Ovary (tissue), 9 donors: Measurements from ENCODE around the gene OR8B12. TPM values are rescaled to one million over a fixed set of nuclear protein-coding genes. Genes with fewer than 3 reads are reported as not detected.

ENCODE experiments used
- DNase-seq, 5 donors: peaks; one replicate each; pipeline ENCODE4 v3.0.0-alpha.2; 2019 to 2020
- H3K27ac ChIP-seq, 2 donors: fragments of 200-600 bp; one replicate each; pipeline versions ENCODE4 v1.5.1 to v1.8.0; 2019 to 2022
- H3K27me3 ChIP-seq: fragments of 200-600 bp; one replicate; pipeline ENCODE4 v1.8.0; 2022
- H3K36me3 ChIP-seq: fragments of 200-600 bp; sonication (generic); one replicate; pipeline ENCODE4 v1.5.1; 2019
- H3K4me1 ChIP-seq: one replicate; pipeline ENCODE4 v1.8.1; 2013; ENCODE audit warnings: mild to moderate bottlenecking, moderate library complexity; ENCODE audit not compliant: insufficient read depth
- H3K4me3 ChIP-seq: fragments of 200-600 bp; sonication (generic); one replicate; pipeline ENCODE4 v1.5.1; 2017
- H3K9me3 ChIP-seq, 2 donors: fragments of 200-600 bp in 1 of 2; sonication (generic) in 1 of 2; one replicate each; pipeline versions ENCODE4 v1.5.1 to v1.8.1; 2013 to 2019; ENCODE audit warnings: mild to moderate bottlenecking in 1 of 2, moderate library complexity in 1 of 2
- EP300 ChIP-seq: sonication (generic); formaldehyde crosslinking; IDR thresholded peaks from one replicate; pipeline ENCODE4 v1.6.1; 2017; ENCODE audit warnings: antibody characterized with exemption
- POLR2A ChIP-seq: fragments of 450-650 bp; IDR thresholded peaks from one replicate; pipeline ENCODE4 v1.6.1; 2017; ENCODE audit warnings: antibody characterized with exemption, mild to moderate bottlenecking, moderate library complexity
- WGBS, 3 donors: extraction: QIAGEN DNeasy Blood & Tissue Kit in 1 of 3; methylation state at CpG; one replicate each; pipeline versions ENCODE4 v1.1.5 to v1.1.7; 2013 to 2017; 5-methylcytosine and 5-hydroxymethylcytosine counted together
- intact Hi-C, 4 donors: fragments of 100-400 bp; cut with DNase I; formaldehyde crosslinking; loops; one replicate each; pipeline versions ENCODE4 v1.11.0 to v1.15.1; 2022 to 2023
- polyA plus RNA-seq, 2 donors: library from polyadenylated mRNA; stranded (reverse); fragments of 200-250 nt in 1 of 2; fragments of 350-450 nt in 1 of 2; fragmentation: Illumina TruSeq in 1 of 2; extraction: RNeasy Lipid Tissue Mini Kit (QIAGEN cat#74804) in 1 of 2; gene quantifications; one replicate each; pipeline ENCODE4 v1.2.3, GENCODE V29; 2013 to 2014
- total RNA-seq, 7 donors: library from RNA; depleted of rRNA in 2 of 7; stranded (reverse); fragments of >200 nt in 2 of 7; fragmentation: NEBNext Ultra II Directional in 3 of 7; extraction: Animal tissue kit (Norgen Biotek cat#: 25700) in 3 of 7; gene quantifications; one replicate each; pipeline versions ENCODE4 v1.1.0 to v1.2.4, GENCODE V29; 2016 to 2023
- TF ChIP-seq, protein P1 (sequence below), 3 donors: fragments of 450-650 bp in 2 of 3; fragments of 200-600 bp in 1 of 3; IDR thresholded peaks; one replicate each; pipeline versions ENCODE4 v1.5.1 to v1.8.0; 2016 to 2022; ENCODE audit warnings: antibody characterized with exemption in 3 of 3, mild to moderate bottlenecking in 1 of 3
- donor health status: DM: no; HTN: no; CAD: no; lungs with moderate emphysema.
- donor health status: DM: no; HTN: no; CAD: no.
- donor health status: Bipolar disorder and iron deficiency.
- donor health status: DM: yes; HTN: yes; CAD: no.
- donor health status: DM: no; HTN: no; CAD: no.
- donor health status: DM: yes; HTN: yes; CAD: no.

Gene OR8B12
- total and polyA plus RNA-seq, 9 donors, result not detected

DNA sequence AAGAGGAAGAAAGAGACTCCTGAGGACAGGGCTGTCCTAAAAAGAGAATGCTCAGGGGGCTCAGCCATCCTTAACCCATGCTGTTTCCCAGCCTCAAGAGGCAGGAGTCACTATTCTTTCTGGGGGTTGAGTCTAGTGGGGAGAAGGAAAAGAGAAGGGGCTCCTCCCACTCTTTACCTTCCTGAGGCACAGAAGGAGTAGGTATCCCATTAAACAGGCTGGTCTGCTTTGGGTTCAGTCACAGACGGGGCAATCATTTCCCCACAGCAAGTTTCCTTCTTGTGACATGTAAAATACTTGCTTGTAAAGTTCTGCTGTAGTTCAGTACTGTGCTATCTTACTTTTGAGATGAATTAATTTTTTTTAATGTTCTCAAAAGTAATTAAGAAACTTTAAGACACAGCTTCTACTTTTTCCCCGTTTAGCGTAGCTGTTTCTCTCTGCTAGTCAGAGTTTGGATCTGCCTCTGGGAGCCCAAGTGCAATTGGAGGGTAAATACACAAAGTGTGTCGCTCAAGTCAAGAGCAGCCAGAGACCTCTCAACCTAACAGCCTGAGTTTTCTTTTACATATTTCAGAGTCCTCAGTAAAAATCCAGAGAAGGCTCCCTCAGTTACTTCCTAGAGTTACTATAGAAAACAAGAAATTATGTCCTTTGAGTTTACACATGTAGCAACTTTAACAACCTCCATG is 41.4 kb upstream of the OR8B12 start:
- Histone ChIP-seq H3K4me3 (no peak overlapping the region), H3K36me3 (no peaks in the 10 kb centered on the region), H3K4me1 (no peaks in the 10 kb centered on the region), H3K27me3 (no peaks in the 10 kb centered on the region), H3K27ac (no peak overlapping the region), H3K9me3 (no peaks in the 10 kb centered on the region)
- DNase-seq, result no peak
- TF ChIP-seq POLR2A, result no peak
- TF ChIP-seq, protein P1, sequence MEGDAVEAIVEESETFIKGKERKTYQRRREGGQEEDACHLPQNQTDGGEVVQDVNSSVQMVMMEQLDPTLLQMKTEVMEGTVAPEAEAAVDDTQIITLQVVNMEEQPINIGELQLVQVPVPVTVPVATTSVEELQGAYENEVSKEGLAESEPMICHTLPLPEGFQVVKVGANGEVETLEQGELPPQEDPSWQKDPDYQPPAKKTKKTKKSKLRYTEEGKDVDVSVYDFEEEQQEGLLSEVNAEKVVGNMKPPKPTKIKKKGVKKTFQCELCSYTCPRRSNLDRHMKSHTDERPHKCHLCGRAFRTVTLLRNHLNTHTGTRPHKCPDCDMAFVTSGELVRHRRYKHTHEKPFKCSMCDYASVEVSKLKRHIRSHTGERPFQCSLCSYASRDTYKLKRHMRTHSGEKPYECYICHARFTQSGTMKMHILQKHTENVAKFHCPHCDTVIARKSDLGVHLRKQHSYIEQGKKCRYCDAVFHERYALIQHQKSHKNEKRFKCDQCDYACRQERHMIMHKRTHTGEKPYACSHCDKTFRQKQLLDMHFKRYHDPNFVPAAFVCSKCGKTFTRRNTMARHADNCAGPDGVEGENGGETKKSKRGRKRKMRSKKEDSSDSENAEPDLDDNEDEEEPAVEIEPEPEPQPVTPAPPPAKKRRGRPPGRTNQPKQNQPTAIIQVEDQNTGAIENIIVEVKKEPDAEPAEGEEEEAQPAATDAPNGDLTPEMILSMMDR (IDR thresholded peaks at IDR 0.05), result no peak
- TF ChIP-seq EP300, result no peak
- 57 to 63% (median 60%) methylated on average over 4 of the region's 4 CpGs for WGBS, 3 donors
- intact Hi-C loops, result loop anchor here in 1 of 4 donors (10.0 kb wide), 1 partner anchor 510 kb away; no protein-coding TSS in a partner anchor

DNA sequence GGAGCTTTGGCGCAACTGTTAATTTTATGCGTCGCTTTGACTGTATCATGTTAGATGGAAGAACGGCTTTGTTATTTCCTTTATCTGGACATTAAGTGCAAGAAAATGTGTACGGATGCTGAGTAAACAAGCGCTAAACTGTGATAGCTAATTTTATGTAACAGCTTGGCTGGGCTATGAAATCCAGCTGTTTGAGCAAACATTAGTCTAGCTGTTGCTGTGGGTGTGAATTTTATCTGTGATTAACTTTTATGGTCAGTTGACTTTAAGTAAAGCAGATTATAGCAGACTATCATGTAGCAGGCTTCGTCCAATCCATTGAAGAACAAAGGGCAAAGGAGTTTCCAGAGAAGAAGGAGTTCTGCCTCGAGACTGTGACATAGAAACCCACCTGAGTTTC is 40.3 kb upstream of the OR8B12 start:
- no peaks in the 10 kb centered on the region for H3K4me1 ChIP-seq
- H3K9me3 ChIP-seq, result no peaks in the 10 kb centered on the region
- TF ChIP-seq POLR2A (no peak), EP300 (no peak)
- TF ChIP-seq, protein P1 (IDR thresholded peaks at IDR 0.05), result no peak
- no peak for DNase-seq
- no peaks in the 10 kb centered on the region for H3K36me3 ChIP-seq
- WGBS, 3 donors, result 46 to 68% (median 50%) methylated on average over 8 of the region's 8 CpGs
- H3K27ac ChIP-seq, result no peak overlapping the region
- no peaks in the 10 kb centered on the region for H3K27me3 ChIP-seq
- H3K4me3 ChIP-seq, result no peak overlapping the region
- intact Hi-C loops, result loop anchor here in 1 of 4 donors (10.0 kb wide), 1 partner anchor 509 kb away; no protein-coding TSS in a partner anchor

DNA sequence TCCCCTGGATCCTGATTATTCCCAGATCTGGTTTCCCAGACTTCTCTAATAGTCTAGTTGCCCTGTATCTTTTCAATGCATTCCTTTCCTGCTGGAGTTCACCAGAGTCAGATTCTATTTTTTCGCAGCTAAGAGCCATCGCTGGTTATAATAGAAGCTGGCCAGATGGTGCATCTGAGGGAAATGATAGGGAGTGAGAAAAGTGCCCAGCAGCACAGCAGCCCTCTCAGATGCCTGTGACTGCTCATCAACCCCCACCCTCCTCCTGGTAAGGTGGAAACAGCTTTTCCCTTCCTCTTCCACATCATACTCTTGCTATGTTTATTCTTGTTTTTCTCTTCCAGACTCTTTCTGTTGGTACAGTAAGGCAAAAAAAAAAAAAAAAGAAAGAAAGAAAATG is 39.1 kb upstream of the OR8B12 start:
- no peak for DNase-seq
- H3K36me3 ChIP-seq, result no peaks in the 10 kb centered on the region
- WGBS, 3 donors, result 78 to 89% (median 78%) methylated on average over 2 of the region's 2 CpGs
- no peak overlapping the region for H3K27ac ChIP-seq
- H3K4me1 ChIP-seq, result no peaks in the 10 kb centered on the region
- H3K9me3 ChIP-seq, result no peaks in the 10 kb centered on the region
- intact Hi-C loops, result loop anchor here in 1 of 4 donors (10.0 kb wide), 1 partner anchor 508 kb away; no protein-coding TSS in a partner anchor
- no peak overlapping the region for H3K4me3 ChIP-seq
- TF ChIP-seq, protein P1 (IDR thresholded peaks at IDR 0.05), result no peak
- TF ChIP-seq EP300, result no peak
- TF ChIP-seq POLR2A, result no peak
- no peaks in the 10 kb centered on the region for H3K27me3 ChIP-seq

DNA sequence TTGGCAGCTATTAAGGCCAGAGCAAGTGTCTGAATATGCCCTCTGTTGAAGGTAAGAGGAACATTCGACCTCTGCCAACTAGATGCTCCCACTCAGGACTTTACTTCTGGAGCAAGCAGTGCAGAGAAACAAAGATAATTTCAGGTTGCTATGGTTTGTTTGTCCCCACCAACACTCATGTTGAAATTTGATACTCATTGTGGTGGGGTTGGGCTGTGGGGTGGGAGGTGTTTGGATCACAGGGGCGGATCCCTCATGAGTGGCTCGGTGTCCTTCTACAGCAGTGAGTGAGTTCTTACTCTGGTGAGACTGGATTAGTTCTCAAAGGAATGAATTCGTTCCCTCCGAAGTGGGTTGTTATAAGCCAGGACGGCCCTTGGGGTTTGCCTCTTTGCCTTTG is 38.4 kb upstream of the OR8B12 start:
- no peaks in the 10 kb centered on the region for H3K27me3 ChIP-seq
- no peak overlapping the region for H3K4me3 ChIP-seq
- 53 to 59% (median 56%) methylated on average over 6 of the region's 6 CpGs for WGBS, 3 donors
- no peaks in the 10 kb centered on the region for H3K36me3 ChIP-seq
- H3K4me1 ChIP-seq, result no peaks in the 10 kb centered on the region
- H3K27ac ChIP-seq, result no peak overlapping the region
- intact Hi-C loops, result loop anchor here in 1 of 4 donors (10.0 kb wide), 1 partner anchor 507 kb away; no protein-coding TSS in a partner anchor
- TF ChIP-seq POLR2A, result no peak
- TF ChIP-seq, protein P1 (IDR thresholded peaks at IDR 0.05), result no peak
- TF ChIP-seq EP300, result no peak
- no peak for DNase-seq
- no peaks in the 10 kb centered on the region for H3K9me3 ChIP-seq
